GM21526 (cell line): ENCODE results near the gene REPS2.

ENCODE experiments used
- ATAC-seq: cut with Tn5 transposase; IDR thresholded peaks from one replicate; pipeline ENCODE4 v1.9.1; 2021; ENCODE audit warnings: moderate library complexity; ENCODE audit not compliant: unreplicated experiment, low FRiP score

The REPS2 gene

DNA sequence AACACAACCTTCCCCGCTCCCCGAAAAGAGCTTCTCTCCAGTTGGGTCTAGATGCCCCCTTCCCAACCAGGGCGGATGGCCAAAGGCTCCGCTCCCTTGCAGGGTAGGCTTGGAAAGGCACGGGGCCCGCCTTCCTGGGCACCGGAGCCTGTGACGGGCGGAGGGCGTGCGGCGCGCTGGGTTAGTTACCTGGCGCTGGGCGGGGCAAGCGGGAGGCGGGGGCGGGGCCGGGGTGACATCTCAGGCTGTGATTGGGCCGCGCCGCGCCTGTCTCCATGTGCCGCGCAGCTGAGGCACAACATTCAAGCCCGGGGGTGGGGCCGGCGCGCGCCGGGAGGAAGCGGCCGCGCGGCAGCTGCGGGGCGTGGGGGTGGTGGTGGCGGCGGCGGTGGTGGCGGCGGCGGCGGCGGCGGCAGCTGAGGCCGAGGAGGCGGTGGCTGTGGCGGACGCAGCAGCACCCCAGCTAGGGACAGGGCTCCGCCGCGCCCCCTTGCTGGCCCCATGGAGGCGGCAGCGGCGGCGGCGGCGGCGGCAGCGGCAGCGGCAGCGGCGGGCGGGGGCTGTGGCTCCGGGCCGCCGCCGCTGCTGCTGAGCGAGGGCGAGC lies at the start of gene REPS2:
Gene REPS2, plus strand, starts transcription at position 298 of the 604 bp plus-strand sequence. Its CDS starts 204 bp downstream, at position 502.
- ATAC-seq = peak; percentile 94

DNA sequence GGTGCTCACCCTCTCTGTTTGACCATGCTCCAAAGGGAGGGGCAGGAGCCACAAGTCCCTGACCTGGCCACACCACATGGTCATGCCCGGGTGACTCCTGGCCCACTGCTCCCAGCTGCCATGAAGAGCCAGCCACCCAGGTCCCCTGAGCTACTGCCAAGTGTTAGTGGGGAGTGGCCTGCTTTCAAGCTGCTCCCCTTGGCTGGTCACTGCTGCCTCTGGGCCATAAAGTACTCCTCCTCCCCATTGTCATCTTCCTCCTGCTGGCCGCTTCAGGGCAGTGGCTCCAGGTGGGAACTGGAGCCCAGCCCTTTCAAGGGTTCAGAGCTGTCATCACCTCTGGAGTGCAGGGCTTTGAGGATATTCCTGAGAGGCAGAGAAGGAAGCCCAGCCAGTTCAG lies 49.0 kb upstream of the REPS2 start:
- ATAC-seq = no peak

DNA sequence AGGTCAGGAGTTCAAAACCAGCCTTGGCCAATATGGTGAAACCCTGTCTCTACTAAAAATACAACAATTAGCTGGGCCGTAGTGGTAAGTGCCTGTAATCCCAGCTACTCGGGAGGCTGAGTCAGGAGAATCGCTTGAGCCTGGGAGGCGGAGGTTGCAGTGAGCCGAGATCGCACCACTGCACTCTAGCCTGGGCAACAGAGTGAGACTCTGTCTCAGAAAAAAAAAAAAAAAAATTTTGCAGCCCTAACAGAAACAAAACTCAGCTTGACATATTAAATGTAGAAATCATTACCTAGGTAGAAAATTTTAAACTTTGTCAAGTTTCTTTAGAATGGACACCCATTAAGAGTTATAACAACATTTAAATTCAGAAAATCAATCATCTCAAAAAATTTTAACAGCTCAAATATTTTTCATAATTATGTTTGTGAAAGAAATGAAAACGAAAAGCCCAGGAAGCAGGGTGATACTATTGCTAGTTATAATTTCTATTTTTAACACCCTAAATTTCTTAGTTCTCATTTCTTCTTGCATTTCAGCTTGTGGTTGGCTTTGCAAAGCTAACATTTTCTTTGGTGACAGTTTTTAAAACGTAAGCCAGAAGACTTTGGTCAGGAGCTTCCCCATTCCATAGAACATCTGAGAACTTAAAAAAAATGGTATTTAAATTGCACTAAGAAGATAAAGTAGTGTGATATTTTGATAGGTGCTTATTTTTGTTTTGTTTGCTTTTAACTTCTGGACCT lies 43.0 kb upstream of the REPS2 start:
- peak; percentile 66 for ATAC-seq

DNA sequence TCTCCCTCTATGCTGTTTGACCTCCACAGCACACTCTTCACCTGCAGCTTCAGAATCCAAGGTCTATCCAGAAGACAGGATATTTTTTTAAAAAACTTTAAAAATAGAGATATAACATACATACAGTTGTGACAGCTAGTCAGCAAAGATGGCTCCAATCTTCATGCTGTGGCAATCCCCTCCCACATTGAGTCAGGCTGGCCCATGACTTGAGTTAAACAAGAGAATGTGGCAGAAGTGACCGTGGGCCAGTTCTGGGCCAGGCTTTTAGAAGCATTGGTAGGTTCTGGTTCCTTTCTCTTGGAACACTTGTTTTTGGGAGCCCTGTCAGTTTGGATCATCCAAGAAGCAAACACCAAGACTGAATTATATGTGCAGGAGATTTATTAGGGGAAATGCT lies 36.1 kb upstream of the REPS2 start:
- ATAC-seq = no peak

DNA sequence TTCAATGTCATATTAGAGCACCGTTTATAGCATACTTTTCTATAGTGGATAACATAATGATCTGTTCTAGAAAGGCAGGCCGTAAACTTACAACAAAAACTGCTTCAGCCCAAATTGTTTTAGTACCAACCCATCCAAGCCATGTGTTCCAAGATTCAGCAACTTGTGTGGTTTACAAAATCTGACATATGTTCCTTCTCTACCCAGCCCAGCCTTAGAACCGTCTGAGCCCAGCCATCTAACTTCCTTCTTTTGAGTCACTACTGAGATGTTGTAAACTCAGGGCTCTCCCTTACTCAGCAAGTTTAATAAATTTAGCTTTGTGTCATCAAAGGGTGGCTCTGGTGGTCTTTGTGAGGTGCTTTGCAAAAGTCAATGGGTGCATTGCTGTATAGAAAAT lies 32.4 kb upstream of the REPS2 start:
- ATAC-seq = no peak

DNA sequence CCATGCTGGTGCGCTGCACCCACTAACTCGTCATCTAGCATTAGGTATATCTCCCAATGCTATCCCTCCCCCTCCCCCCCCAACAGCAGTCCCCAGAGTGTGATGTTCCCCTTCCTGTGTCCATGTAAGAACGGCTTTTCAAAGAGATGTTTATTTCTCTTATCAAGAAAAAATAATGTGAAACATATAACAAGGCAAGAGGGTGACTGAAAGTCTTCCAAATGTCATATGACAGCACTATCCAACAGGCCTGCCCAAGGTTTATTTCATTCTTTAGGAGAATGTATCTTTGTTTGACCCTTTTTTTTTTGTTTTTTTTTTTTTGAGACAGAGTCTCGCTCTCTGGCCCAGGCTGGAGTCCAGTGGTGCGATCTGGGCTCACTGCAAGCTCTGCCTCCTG lies 29.9 kb upstream of the REPS2 start:
- no peak for ATAC-seq

DNA sequence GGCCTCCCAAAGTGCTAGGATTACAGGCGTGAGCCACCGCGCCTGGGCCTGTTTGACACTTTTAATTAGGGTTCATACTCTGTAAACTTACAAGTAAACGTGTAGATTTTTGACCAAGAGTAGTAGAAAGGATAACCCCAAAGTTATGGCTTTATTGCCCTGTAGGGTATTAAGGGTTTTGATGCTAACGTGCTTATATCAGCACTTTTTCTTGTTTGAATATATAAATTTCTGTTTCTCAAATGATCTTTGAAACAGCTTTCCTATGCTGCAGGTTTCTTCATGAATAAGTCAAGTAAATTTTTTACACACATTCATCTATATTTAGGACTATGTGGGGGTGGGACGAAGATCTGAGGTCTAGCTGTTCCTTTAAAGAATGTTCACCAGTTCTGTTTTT lies 29.3 kb upstream of the REPS2 start:
- no peak for ATAC-seq

DNA sequence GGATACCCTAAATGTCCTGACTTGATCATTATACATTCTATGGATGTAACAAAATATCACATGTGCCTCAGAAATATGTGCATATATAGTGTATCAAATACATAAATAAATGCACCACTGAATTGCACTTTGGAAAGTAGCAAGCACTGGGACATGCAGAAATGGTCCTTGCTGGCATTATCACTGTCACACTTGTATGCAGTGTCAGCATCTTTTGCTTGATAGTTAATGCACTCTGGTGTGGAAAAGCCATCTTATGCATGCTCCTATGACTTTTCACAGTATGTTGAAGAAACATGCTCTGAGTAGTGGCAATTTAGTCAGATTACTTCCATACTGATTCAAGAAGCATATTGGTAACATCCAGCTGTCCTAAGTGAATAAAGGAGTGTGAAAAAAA lies 27.5 kb upstream of the REPS2 start:
- ATAC-seq = no peak

DNA sequence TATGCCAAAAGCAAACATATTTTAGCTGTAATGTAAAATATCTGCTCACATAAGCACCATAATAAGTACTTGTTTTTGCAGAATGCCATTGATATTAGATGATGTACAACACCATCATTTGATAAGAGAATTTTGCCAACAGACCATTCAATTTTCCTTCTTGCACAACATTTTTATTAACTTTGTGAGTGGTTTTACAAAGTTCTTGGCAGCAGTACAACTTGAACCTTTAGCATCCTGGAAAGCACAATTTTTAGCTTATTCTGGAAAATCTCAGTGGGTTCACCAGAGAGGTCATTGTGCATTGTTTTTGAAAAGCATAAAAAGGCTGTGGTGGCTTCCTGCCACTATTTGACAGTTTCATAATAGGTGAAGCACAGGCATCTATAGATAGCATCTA lies 26.4 kb upstream of the REPS2 start:
- ATAC-seq = no peak

DNA sequence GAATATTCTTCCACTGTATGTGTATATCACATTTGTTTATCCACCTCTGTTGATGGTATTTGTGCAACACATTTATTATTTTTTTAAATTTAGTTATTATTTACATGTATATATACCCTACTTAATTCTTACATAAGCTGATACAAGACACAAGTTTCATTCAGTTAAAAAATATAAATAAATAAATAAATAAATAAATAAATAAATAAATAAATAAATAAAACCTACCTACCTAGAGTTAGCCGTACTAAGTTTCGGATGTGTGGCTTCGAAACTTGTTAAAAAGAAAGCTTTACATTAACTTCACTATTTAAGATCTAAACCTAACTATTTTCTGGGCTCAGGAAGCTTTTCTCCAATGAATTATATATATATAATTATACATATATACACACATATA lies 23.3 kb upstream of the REPS2 start:
- ATAC-seq = no peak

DNA sequence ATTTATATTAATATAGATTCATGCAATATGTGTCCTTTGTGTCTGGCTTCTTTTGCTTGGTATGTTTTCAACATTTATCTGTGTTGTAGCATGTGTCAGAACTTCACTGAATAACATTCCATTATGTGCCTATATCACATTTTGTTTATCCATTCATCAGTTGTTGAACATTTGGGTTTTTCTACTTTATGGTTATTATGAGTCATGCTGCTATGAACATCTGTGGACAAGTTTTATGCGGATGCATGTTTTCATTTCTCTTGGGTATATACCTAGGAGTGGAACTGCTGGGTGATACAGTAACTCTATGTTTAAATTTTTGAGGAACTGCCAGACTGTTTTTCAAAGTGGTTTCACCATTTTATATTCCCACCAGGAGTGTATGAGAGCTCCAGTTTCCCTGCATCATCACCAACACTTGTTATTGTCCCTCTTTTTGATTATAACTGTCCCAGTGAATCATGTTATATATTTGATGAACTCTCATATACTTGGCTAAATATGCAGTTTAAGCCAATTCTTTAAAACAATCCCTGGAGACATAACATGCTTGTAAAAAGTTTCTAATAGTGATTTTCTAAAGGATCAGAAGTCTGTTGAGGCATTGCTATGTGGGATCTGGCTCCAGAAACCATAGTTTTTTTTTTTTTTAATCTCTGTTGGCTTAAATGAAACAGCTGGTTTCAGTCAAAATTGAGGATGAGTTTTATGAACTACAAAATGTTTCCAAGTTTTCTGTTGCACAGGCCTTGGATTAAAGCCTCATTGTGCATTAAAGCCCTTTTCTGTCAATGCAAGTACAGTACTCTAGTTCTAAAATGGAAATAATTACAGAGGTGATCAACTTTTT lies 21.6 kb upstream of the REPS2 start:
- no peak for ATAC-seq

DNA sequence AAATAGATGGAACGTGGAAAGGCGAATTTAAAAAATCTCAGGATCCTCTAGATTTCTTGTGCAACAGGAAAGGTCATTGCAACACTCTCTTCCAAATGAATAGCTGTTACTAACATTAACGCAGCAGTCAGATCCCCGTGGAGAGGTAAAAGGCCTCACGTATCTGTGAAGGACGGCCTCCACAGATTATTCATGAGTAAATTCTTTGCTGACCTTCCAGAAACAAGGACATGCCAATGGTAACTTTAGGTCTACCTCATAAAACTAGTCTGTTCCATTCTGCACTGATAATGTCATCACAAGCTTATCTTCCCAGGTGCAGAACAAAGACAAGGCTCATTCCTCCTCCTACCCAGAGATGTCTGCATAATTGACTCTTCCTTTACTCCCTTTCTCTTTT lies 16.1 kb upstream of the REPS2 start:
- ATAC-seq = no peak

DNA sequence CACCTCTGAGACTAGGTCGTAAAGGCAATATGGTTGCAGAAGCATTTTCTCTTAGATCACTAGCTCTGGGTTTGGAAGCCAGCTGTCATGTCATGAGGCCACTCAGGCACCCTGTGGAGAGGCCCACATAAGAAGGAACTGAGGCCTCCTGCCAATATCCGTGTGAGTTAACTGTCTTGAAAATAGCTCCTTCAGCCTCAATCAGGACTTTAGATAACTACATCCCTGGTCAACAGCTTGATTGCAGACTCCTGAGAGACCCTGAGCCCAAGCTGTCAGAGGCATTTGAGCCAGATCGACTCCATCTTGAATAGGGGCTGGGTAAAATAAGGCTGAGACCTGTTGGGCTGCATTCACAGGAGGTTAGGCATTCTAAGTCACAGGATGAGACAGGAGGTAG lies 15.1 kb upstream of the REPS2 start:
- no peak for ATAC-seq

DNA sequence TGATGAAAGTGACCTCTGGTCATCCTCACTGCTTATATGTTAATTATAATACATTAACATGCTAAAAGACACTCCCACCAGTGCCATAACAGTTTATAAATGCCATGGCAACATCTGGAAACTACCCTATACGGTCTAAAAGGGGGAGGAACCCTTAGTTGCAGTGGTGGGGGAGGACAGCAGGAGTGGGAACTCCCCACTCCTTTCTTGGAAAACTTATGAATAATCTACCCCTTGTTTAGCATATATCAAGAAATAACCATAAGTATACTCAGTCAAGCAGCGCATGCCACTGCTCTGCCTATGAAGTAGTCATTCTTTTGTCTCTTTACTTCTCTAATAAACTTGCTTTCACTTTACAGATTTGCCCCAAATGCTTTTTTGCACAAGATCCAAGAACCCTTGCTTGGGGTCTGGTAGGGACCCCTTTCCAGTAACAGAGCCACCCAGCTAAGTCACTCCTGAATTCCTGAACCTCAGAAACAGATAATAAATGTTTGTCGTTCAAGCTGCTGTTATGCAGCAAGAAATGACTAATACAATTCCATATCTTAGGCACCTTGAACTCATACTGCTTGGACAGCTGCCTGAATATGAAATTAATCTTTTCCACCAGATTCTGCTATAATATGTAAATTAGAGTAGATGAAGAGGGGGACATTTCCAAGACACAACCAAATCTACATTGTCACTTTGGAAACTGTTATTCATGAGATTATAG lies 14.4 kb upstream of the REPS2 start:
- ATAC-seq = no peak

DNA sequence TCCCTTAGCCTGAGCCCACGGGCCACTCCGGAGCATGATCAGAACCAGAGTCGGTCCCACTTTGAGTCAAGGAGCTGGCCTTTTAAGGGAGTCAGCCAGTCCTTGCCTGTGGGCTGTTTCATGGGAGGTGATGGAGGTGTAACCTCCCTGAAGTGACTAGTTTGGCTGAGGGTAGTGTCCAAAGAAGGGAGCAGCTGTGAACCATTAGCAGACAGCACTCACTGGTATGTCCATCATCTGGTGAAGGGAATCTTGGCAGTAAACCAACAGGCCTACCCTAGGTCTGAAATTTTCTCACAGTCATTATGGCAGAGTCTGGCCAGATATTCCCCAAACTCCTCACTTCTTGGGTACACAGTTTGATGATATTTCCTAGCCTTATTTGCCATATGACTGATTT lies 12.3 kb upstream of the REPS2 start:
- ATAC-seq = no peak

DNA sequence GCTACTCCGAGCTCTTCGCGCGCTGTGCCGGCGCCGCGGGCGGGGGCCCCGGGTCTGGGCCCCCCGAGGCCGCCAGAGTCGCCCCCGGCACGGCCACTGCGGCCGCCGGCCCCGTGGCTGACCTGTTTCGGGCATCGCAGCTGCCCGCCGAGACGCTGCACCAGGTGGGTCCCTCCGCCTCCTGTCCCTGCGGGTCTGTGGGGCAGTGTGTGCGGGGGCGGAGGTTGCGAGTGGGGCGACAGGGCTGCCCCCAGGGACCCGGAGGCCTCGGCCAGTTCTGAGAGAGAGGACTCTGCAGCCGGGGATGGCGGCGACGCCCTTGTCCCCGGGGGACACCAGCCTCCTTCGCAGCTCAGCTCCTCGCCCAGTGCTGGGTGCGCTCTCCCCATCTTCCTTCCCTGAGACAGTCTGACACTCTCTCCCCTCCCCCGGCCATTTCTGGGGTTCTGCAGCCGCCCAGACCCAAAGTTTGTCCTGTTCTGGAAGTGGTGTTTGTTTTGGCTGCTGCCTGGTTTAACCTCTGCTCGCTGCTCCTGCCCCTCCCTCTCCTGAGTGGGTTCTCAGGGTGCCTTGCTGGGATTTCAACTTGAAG lies 609 bp downstream of the REPS2 start:
- peak; percentile 13 for ATAC-seq

DNA sequence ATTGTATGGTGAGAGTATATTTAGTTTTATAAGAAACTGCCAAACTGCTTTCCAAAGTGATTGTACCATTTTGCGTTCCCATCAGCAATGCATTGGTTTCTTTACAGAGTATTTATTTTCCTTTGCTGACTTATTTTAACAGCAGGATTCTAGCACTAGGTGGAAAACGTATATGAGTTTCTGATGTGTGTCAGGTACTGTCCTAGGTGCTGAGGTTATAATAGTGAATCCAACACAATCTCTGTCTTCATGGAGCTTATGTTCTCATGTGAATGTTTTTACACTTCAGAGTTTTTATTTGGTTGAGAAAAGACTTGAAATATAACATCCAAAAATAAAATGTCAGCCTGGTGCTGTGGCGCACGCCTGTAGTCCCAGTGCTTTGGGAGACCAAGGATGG lies 4.0 kb downstream of the REPS2 start:
- no peak for ATAC-seq

DNA sequence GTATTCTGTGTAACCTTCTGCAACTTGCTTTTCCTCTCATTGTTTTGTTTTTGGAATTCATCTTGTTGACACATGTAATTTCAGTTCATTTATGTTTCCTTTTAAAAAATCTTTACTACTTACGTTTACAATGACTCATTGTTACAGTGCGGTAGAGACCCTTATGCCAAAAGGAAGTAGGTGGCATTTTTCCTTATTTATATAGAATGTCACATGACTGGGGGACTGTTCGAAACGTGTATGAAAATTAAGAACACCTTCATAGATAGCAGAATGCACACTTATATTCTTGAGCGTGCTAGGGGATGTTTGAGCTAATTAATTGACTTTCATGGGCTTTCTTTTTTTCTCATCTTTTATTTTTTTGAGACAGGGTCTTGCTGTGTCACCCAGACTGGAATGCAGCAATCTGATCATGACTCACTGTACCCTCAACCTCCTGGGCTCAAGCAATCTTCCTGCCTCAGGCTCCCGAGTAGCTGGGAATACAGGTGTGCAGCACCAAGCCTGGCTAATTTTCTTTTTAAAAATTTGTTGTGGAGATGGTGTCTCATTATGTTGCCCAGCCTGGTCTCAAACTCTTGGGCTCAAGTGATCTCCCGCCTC lies 7.3 kb downstream of the REPS2 start:
- ATAC-seq = no peak

DNA sequence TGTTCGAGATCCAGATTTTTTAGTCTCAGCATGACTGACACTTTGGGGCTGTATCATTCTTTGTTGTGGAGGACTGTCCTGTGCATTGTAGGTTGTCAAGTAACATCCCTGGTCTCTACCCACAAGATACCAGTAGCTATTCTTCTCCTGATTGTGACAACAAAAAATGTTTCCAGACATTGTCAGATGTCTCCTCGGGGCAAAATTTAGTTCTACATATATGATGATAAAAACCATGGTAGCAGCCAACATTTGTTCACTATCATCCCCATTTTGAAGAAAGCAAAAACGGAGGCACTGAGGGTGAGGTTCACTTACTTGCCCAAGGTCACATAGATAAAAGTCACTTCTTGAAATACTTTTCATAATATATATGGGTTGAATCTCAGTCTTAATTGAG lies 11.3 kb downstream of the REPS2 start:
- no peak for ATAC-seq

DNA sequence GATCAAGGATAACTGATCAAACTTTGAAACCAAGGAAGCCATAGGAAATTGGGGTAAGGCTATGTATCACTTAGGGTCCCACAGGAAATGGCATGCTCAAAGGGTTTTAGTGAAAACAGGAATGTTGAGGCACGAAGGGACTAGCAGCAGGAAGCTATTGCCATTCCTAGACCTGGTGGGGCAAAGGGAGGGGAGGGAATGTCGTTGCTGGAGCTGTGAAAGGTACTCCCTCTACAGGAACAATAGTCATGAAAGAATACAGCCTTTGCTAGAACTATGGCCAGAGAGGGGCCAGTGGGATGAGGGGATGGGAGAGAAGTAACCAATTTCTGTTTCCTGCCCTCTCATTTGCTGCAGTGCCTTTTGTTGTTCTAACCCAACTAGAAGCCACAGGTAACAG lies 11.9 kb downstream of the REPS2 start:
- ATAC-seq = no peak
